ENCODE data around the gene CEACAM19. TPM values are rescaled to one million over a fixed set of nuclear protein-coding genes. Genes with fewer than 3 reads are reported as not detected.

CEACAM19 gene
- polyA plus RNA-seq, 2 of the 4 experiments (the other 2 are of a cell fraction), result 7.2 to 8.2 TPM

DNA sequence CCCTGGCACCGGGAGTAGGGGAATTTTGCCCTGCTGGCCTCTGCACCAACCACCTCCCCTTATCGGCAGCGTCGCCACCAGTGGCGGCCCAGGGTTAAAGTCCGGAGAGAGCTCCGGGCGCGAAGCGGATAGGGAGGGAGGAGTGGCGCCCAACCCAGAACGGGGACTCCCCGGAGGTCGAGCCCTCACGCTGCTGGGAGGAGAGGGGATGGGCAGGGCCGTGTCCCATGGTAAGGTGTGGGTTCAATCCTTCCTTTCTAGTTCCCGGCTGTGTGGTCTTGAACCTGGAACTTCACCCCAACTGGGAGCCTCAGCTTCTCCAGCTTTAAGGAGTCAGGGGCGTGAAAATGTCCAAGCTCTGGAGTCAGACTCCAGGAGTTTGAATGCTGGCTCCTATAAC, 54.0 kb downstream of the CEACAM19 start:
- Histone ChIP-seq H3K4me2 (peak overlapping the region; percentile 89), H3K4me1 (peaks cover 75% of the 10 kb centered on the region), H3K27ac (peak overlapping the region; percentile 97), H3K4me3 (peak overlapping the region; percentile 38), H3K9me3 (no peaks in the 10 kb centered on the region)
- peak; percentile 80 to 91 for DNase-seq (ENCODE audit: low read depth in 1 of 2, low spot score in 1 of 2)
- no peak for FAIRE-seq
- ChIA-PET CTCF (interaction anchor here (0.6 to 42.5 kb wide), 15 partner anchors 9 to 155 kb away, joined by 3 to 1899 read pairs (median 43); partner anchors contain the start of genes BCAM, BCL3, CBLC and CEACAM16), POLR2A (interaction anchor here (0.6 to 3.7 kb wide), 13 partner anchors 11 to 59 kb away, joined by 4 to 53 read pairs (median 20); partner anchors contain the start of gene BCL3)
- WGBS (ENCODE audit: missing lambda C conversion rate), result 3% methylated on average over 14 of the region's 18 CpGs
- peak; percentile 38 to 63; a peak in 3 of 5 replicates for TF ChIP-seq EP300 (IDR thresholded peaks at IDR 0.05)
- TF ChIP-seq CBX2 (IDR thresholded peaks at IDR 0.05; ENCODE audit: borderline replicate concordance, low read depth), result no peak
- TF ChIP-seq ZSCAN20 (CRISPR knock-in tag; IDR thresholded peaks at IDR 0.05), result no peak
- no peak for TF ChIP-seq TP53 (CRISPR knock-in tag; IDR thresholded peaks at IDR 0.05)
- no peak for TF ChIP-seq POLR2AphosphoS2 (conservative IDR thresholded peaks at IDR 0.05; ENCODE audit: low read length)
- no peak for TF ChIP-seq HDAC2 (IDR thresholded peaks at IDR 0.05)
- TF ChIP-seq HOXB13 (CRISPR knock-in tag; IDR thresholded peaks at IDR 0.05; ENCODE audit: low read depth), result no peak
- TF ChIP-seq KDM1A (IDR thresholded peaks at IDR 0.05; ENCODE audit: low read depth), result no peak
- no peak for TF ChIP-seq FOXS1 (CRISPR knock-in tag; IDR thresholded peaks at IDR 0.05)
- TF ChIP-seq RAD21 (conservative IDR thresholded peaks at IDR 0.05 in 1 of 2, IDR thresholded peaks at IDR 0.05 in 1 of 2), result peak; percentile 31 to 37; a peak in 1 of 5 replicates
- TF ChIP-seq MAX (IDR thresholded peaks at IDR 0.05), result peak; percentile 35
- TF ChIP-seq GATA3 (IDR thresholded peaks at IDR 0.05; ENCODE audit: borderline replicate concordance), result peak; percentile 79
- TF ChIP-seq ATOH8 (CRISPR knock-in tag; IDR thresholded peaks at IDR 0.05; ENCODE audit: low read depth), result no peak
- 0 out of 2 replicates have a peak, but pooled peaks have one; percentile 20 for TF ChIP-seq MYC (IDR thresholded peaks at IDR 0.05; ENCODE audit: borderline replicate concordance, low read length)
- peak; percentile 50; the same call in 1 of the 2 replicates for TF ChIP-seq HOXB5 (CRISPR knock-in tag; IDR thresholded peaks at IDR 0.05)
- no peak for TF ChIP-seq HOXA7 (CRISPR knock-in tag; IDR thresholded peaks at IDR 0.05)
- TF ChIP-seq JUN (IDR thresholded peaks at IDR 0.05), result peak in 1 of 2 experiments; percentile 27; a peak in 2 of 5 replicates
- 0 out of 4 replicates have a peak, but pooled peaks of 1 of the 2 experiments have one; percentile 34 for TF ChIP-seq CEBPB (IDR thresholded peaks at IDR 0.05)
- TF ChIP-seq ESRRA (IDR thresholded peaks at IDR 0.05; ENCODE audit: borderline replicate concordance, low read length), result peak; percentile 82
- no peak for TF ChIP-seq RFX5 (IDR thresholded peaks at IDR 0.05)
- TF ChIP-seq CBX8 (IDR thresholded peaks at IDR 0.05), result no peak
- TF ChIP-seq MAZ (IDR thresholded peaks at IDR 0.05; ENCODE audit: borderline replicate concordance, low read depth, low read length), result no peak
- TF ChIP-seq RARB (CRISPR knock-in tag; IDR thresholded peaks at IDR 0.05), result no peak
- no peak for TF ChIP-seq ZC3H11A (IDR thresholded peaks at IDR 0.05)
- TF ChIP-seq JUNB (IDR thresholded peaks at IDR 0.05), result no peak
- TF ChIP-seq EHF (CRISPR knock-in tag; IDR thresholded peaks at IDR 0.05), result peak; percentile 87
- peak; percentile 73 to 77 for ATAC-seq

- no peak for FAIRE-seq
- Histone ChIP-seq H3K4me3 (peak overlapping the region; percentile 38), H3K9me3 (no peaks in the 10 kb centered on the region), H3K27ac (peak overlapping the region; percentile 97), H3K4me2 (peak overlapping the region; percentile 89), H3K4me1 (peaks cover 71% of the 10 kb centered on the region)
- no peak for ATAC-seq
- POLR2A ChIA-PET, result interaction anchor here (0.6 to 3.7 kb wide), 12 partner anchors 11 to 45 kb away, joined by 4 to 53 read pairs (median 21); partner anchors contain the start of gene BCL3
- WGBS (ENCODE audit: missing lambda C conversion rate), result 57% methylated on average over 5 of the region's 5 CpGs
- CTCF ChIA-PET, result interaction anchor here (0.6 to 42.5 kb wide), 13 partner anchors 8 to 155 kb away, joined by 3 to 1899 read pairs (median 45); partner anchors contain the start of genes BCAM, BCL3, CBLC and CEACAM16
- peak in 1 of 2 experiments; percentile 22 for DNase-seq (ENCODE audit: low read depth in 1 of 2, low spot score in 1 of 2)
- no peak; the same call in 1 of the 2 replicates for TF ChIP-seq HOXA7 (CRISPR knock-in tag; IDR thresholded peaks at IDR 0.05)
- no peak for TF ChIP-seq ZSCAN20 (CRISPR knock-in tag; IDR thresholded peaks at IDR 0.05)
- peak; percentile 51 for TF ChIP-seq ZFP36 (IDR thresholded peaks at IDR 0.05; ENCODE audit: borderline replicate concordance, partially characterized antibody)
- no peak for TF ChIP-seq NR3C1 (IDR thresholded peaks at IDR 0.05)
- no peak for TF ChIP-seq FOSL2 (IDR thresholded peaks at IDR 0.05)
- no peak for TF ChIP-seq FOSL2 (CRISPR knock-in tag; IDR thresholded peaks at IDR 0.05)
- TF ChIP-seq, protein P1, sequence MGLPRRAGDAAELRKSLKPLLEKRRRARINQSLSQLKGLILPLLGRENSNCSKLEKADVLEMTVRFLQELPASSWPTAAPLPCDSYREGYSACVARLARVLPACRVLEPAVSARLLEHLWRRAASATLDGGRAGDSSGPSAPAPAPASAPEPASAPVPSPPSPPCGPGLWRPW (IDR thresholded peaks at IDR 0.05), result no peak
- TF ChIP-seq ATOH8 (CRISPR knock-in tag; IDR thresholded peaks at IDR 0.05; ENCODE audit: low read depth), result peak; percentile 61; the same call in 1 of the 2 replicates
- no peak for TF ChIP-seq POLR2AphosphoS2 (conservative IDR thresholded peaks at IDR 0.05; ENCODE audit: low read length)
- TF ChIP-seq MAZ (IDR thresholded peaks at IDR 0.05; ENCODE audit: borderline replicate concordance, low read depth, low read length), result no peak
- 0 out of 2 replicates have a peak, but pooled peaks have one; percentile 39 for TF ChIP-seq EHF (CRISPR knock-in tag; IDR thresholded peaks at IDR 0.05)
- no peak for TF ChIP-seq POLR2A (IDR thresholded peaks at IDR 0.05; ENCODE audit: low read length)
- 0 out of 2 replicates have a peak, but pooled peaks have one; percentile 73 for TF ChIP-seq FOSB (CRISPR knock-in tag; IDR thresholded peaks at IDR 0.05)
- TF ChIP-seq ESRRA (IDR thresholded peaks at IDR 0.05; ENCODE audit: borderline replicate concordance, low read length), result no peak
- no peak for TF ChIP-seq SMC3 (IDR thresholded peaks at IDR 0.05)
These were observed 54.4 kb downstream of the CEACAM19 start for GRCh38 chr19:44725684-44726083.

Measured in A549 (cell line).